CD4-positive, alpha-beta T cell (primary cell): ENCODE results near the gene FJX1. TPM values are rescaled to one million over a fixed set of nuclear protein-coding genes. Genes with fewer than 3 reads are reported as not detected.
"Not testable (repeated sequence)": the region's sequence is repeated elsewhere in the genome, so short reads cannot be mapped to it uniquely, and the experiment has no call there.

Experiments used
- ATAC-seq: fragments of 200-7000 bp; cut with Tn5 transposase; one replicate; pipeline ENCODE4 v1.10.0; 2022; ENCODE audit warnings: mild to moderate bottlenecking; ENCODE audit not compliant: poor library complexity
- CTCF ChIA-PET: fragments of 350-600 bp; sonication (Branson Sonifier 250); formaldehyde crosslinking; loops from one replicate; lab custom pipeline; 2021; ENCODE audit warnings: antibody characterized with exemption, inconsistent platforms; lab: Charles Lee
- POLR2A ChIA-PET: fragments of 350-600 bp; sonication (Branson Sonifier 250); formaldehyde crosslinking; loops from one replicate; lab custom pipeline; 2021; ENCODE audit warnings: antibody characterized with exemption, inconsistent platforms; lab: Charles Lee
- DNase-seq, 14 experiments: peaks; one replicate each; pipeline ENCODE4 v3.0.0-alpha.2; 2013 to 2020; ENCODE audit warnings: mixed read lengths in 2 of 14
- H3K27ac ChIP-seq, 2 donors: one replicate each; pipeline versions ENCODE4 v1.5.1 to v1.7.0; 2013; ENCODE audit warnings: low read length in 2 of 2, low read depth in 1 of 2, mild to moderate bottlenecking in 1 of 2
- H3K27me3 ChIP-seq, 2 experiments: 1 replicate in 1 of 2; 2 replicates in 1 of 2; pipeline versions ENCODE4 v1.6.1 to v1.7.0; 2013; ENCODE audit warnings: low read length in 2 of 2, control low read depth in 1 of 2, mild to moderate bottlenecking in 1 of 2, moderate library complexity in 1 of 2; ENCODE audit not compliant: insufficient read depth in 2 of 2, control insufficient read depth in 1 of 2
- H3K36me3 ChIP-seq: one replicate; pipeline ENCODE4 v1.6.1; 2013; ENCODE audit warnings: low read length, control low read depth; ENCODE audit not compliant: insufficient read depth
- H3K4me1 ChIP-seq: one replicate; pipeline ENCODE4 v1.6.1; 2013; ENCODE audit warnings: low read length, control low read depth; ENCODE audit not compliant: insufficient read depth
- H3K4me3 ChIP-seq: one replicate; pipeline ENCODE4 v1.5.1; 2013; ENCODE audit warnings: mild to moderate bottlenecking, low read length, moderate library complexity
- H3K9me3 ChIP-seq, 2 experiments: 1 replicate in 1 of 2; 2 replicates in 1 of 2; pipeline versions ENCODE4 v1.6.1 to v1.7.0; 2013; ENCODE audit warnings: low read length in 2 of 2, mild to moderate bottlenecking in 2 of 2, control low read depth in 1 of 2, moderate library complexity in 1 of 2; ENCODE audit not compliant: control insufficient read depth in 1 of 2, insufficient read depth in 1 of 2
- H3K27ac Mint-ChIP-seq: one replicate; pipeline ENCODE4 v1.8.0; 2020; ENCODE audit warnings: mixed read lengths
- H3K27me3 Mint-ChIP-seq: one replicate; pipeline ENCODE4 v1.8.0; 2021; ENCODE audit warnings: mixed read lengths
- H3K36me3 Mint-ChIP-seq: one replicate; pipeline ENCODE4 v1.8.0; 2021; ENCODE audit warnings: low read depth, mixed read lengths
- H3K4me1 Mint-ChIP-seq: one replicate; pipeline ENCODE4 v1.8.0; 2021; ENCODE audit warnings: low read depth, mixed read lengths
- H3K4me3 Mint-ChIP-seq: one replicate; pipeline ENCODE4 v1.8.0; 2020; ENCODE audit warnings: mild to moderate bottlenecking, mixed read lengths
- H3K9me3 Mint-ChIP-seq: one replicate; pipeline ENCODE4 v1.8.0; 2020; ENCODE audit warnings: mixed read lengths
- intact Hi-C, 2 experiments: fragments of 100-400 bp; cut with DNase I in 1 of 2; cut with micrococcal nuclease in 1 of 2; formaldehyde crosslinking; loops; one replicate each; pipeline versions ENCODE4 v1.15.1 to v1.9.0; 2023 to 2025; cut with DNase I, micrococcal nuclease
- total RNA-seq, 174 experiments: library from RNA in 2 of 174; stranded (reverse) in 2 of 174; gene quantifications; one replicate each; pipeline ENCODE4 v1.2.3 and lab custom pipeline; 2021 to 2026
- TF ChIP-seq, protein P1 (sequence below): fragments of 200-600 bp; IDR thresholded peaks from one replicate; pipeline ENCODE4 v1.8.0; 2022; ENCODE audit warnings: antibody characterized with exemption, mild to moderate bottlenecking

FJX1 gene
- total RNA-seq, 2 experiments from 2014 or later: not detected

DNA sequence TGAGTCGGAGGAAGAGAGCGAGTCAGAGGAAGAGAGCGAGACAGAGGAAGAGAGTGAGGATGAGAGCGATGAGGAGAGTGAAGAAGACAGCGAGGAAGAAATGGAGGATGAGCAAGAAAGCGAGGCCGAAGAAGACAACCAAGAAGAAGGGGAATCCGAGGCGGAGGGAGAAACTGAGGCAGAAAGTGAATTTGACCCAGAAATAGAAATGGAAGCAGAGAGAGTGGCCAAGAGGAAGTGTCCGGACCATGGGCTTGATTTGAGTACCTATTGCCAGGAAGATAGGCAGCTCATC is 45.1 kb downstream of the FJX1 start:
- POLR2A ChIA-PET: no interaction called here

DNA sequence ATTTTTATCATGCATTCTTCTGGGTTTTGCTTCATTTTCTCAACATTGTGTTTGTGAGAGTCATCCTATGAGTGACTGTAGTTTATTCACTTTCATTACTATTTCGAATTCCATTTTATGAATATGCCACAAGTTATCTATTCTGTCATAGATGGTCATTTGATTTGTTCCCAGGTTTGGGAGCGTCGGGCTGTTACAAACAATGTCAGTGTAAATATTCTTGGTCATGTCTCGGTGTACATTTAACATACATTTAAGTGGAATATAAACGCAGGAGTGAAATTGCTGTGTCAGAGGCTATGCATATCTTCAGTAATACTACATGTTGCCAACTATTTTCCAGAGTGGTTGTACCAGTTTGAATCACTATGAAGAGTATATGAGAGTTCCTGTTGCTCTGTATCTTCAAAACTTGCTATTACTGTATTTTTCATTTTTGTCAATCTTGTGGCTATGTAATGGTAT is 46.7 kb downstream of the FJX1 start:
- Histone ChIP-seq H3K9me3 (peaks cover 10 to 27% of the 10 kb centered on the region in 2 experiments), H3K4me3 (no peak overlapping the region), H3K4me1 (peaks cover 27% of the 10 kb centered on the region), H3K27ac (no peak overlapping the region), H3K36me3 (no peaks in the 10 kb centered on the region), H3K27me3 (no peaks in the 10 kb centered on the region)
- no peaks in the 10 kb centered on the region for H3K27me3 Mint-ChIP-seq
- H3K4me3 Mint-ChIP-seq: peak overlapping the region; percentile 90
- TF ChIP-seq, protein P1, sequence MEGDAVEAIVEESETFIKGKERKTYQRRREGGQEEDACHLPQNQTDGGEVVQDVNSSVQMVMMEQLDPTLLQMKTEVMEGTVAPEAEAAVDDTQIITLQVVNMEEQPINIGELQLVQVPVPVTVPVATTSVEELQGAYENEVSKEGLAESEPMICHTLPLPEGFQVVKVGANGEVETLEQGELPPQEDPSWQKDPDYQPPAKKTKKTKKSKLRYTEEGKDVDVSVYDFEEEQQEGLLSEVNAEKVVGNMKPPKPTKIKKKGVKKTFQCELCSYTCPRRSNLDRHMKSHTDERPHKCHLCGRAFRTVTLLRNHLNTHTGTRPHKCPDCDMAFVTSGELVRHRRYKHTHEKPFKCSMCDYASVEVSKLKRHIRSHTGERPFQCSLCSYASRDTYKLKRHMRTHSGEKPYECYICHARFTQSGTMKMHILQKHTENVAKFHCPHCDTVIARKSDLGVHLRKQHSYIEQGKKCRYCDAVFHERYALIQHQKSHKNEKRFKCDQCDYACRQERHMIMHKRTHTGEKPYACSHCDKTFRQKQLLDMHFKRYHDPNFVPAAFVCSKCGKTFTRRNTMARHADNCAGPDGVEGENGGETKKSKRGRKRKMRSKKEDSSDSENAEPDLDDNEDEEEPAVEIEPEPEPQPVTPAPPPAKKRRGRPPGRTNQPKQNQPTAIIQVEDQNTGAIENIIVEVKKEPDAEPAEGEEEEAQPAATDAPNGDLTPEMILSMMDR: no peak
- no peak for ATAC-seq
- intact Hi-C loops: loop anchor here (5.0 to 10.0 kb wide), 5 partner anchors 620 to 1960 kb away; partner anchors contain the start of genes APIP (in 1 of the 2), C11orf91 (in 1 of the 2), CAT (in 1 of the 2) and PDHX (in 1 of the 2)
- peaks cover 24% of the 10 kb centered on the region for H3K9me3 Mint-ChIP-seq
- peak overlapping the region; percentile 90 for H3K27ac Mint-ChIP-seq
- CTCF ChIA-PET: no interaction called here
- peaks cover 70% of the 10 kb centered on the region for H3K36me3 Mint-ChIP-seq
- POLR2A ChIA-PET: no interaction called here
- peaks cover 69% of the 10 kb centered on the region for H3K4me1 Mint-ChIP-seq
- no peak for DNase-seq

More for the DNA sequence above, 45.1 kb downstream of the FJX1 start:
- H3K36me3 Mint-ChIP-seq: peaks cover 59% of the 10 kb centered on the region
- DNase-seq (no peak), ATAC-seq (no peak)
- CTCF ChIA-PET: no interaction called here
- peaks cover 58% of the 10 kb centered on the region for H3K4me1 Mint-ChIP-seq
- H3K4me1 ChIP-seq: peaks cover 25% of the 10 kb centered on the region
- TF ChIP-seq, protein P1: no peak
- intact Hi-C loops: loop anchor here (2.0 to 10.0 kb wide), 6 partner anchors 619 to 1959 kb away; partner anchors contain the start of genes APIP (in 1 of the 2), C11orf91 (in 1 of the 2), CAT (in 1 of the 2) and PDHX (in 1 of the 2)
- peak overlapping the region; percentile 76 to 80 for H3K27ac ChIP-seq
- no peaks in the 10 kb centered on the region for H3K27me3 ChIP-seq
- no peaks in the 10 kb centered on the region for H3K36me3 ChIP-seq
- H3K4me3 Mint-ChIP-seq: peak overlapping the region; percentile 90
- peak overlapping the region; percentile 91 for H3K4me3 ChIP-seq
- peak overlapping the region; percentile 90 for H3K27ac Mint-ChIP-seq
- H3K9me3 ChIP-seq: peaks cover 10 to 27% of the 10 kb centered on the region in 2 experiments
- H3K9me3 Mint-ChIP-seq: peaks cover 23% of the 10 kb centered on the region
- H3K27me3 Mint-ChIP-seq: peaks cover 3% of the 10 kb centered on the region

DNA sequence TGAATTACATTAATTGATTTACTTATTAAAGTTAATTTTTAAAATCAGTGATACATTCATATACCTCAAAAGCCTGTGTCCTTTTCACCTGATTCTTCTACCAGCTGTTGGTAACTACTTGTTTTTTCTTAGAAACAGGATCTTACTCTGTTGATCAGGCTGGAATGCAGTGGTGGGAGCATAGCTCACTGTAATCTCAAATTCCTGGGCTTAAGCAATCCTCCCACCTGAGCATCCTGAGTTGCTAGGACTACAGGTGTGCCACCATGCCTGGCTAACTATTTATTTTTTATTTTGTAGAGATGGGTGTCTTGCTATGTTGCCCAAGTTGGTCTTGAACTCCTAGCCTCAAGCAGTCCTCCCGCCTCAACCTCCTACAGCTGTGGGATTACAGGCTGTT is 49.0 kb downstream of the FJX1 start:
- POLR2A ChIA-PET: no interaction called here
- Mint-ChIP-seq H3K4me1 (peaks cover 80% of the 10 kb centered on the region), H3K4me3 (no peak overlapping the region), H3K27me3 (no peaks in the 10 kb centered on the region), H3K9me3 (peaks cover 25% of the 10 kb centered on the region), H3K27ac (no peak overlapping the region), H3K36me3 (peaks cover 81% of the 10 kb centered on the region)
- intact Hi-C loops: loop anchor here (10.0 kb wide), 3 partner anchors 622 to 1962 kb away; partner anchors contain the start of genes C11orf91 (in 1 of the 2) and CAT (in 1 of the 2)
- Histone ChIP-seq H3K27me3 (no peaks in the 10 kb centered on the region), H3K9me3 (peaks cover 10 to 27% of the 10 kb centered on the region in 2 experiments), H3K4me1 (peaks cover 20% of the 10 kb centered on the region), H3K36me3 (no peaks in the 10 kb centered on the region), H3K27ac (no peak overlapping the region), H3K4me3 (no peak overlapping the region)
- DNase-seq (no peak), ATAC-seq (no peak)
- CTCF ChIA-PET: no interaction called here
- TF ChIP-seq, protein P1: no peak

DNA sequence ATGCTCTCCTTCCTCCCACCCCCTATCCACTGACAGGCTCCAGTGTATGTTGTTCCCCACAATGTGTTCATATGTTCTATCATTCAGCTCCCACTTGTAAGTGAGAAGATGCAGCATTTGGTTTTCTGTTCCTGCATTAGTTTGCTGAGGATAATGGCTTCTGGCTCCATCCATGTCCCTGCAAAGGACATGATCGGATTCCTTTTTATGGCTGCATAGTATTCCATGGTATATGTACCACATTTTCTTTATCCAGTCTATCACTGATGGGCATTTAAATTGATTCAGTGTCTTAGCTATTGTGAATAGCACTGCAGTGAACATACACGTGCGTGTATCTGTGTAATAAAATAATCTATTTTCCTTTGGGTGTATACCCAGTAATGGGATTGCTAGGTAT is 50.1 kb downstream of the FJX1 start:
- H3K27ac ChIP-seq, DNase-seq, POLR2A ChIA-PET, ATAC-seq, H3K27ac Mint-ChIP-seq, H3K27me3 Mint-ChIP-seq, H3K4me3 ChIP-seq, H3K27me3 ChIP-seq, H3K36me3 ChIP-seq, CTCF ChIA-PET: not testable (repeated sequence)
- Mint-ChIP-seq H3K4me1 (peaks cover 83% of the 10 kb centered on the region), H3K4me3 (peak overlapping the region; percentile 32), H3K36me3 (peaks cover 76% of the 10 kb centered on the region), H3K9me3 (peaks cover 22% of the 10 kb centered on the region)
- intact Hi-C loops: loop anchor here (10.0 kb wide), 3 partner anchors 624 to 1964 kb away; partner anchors contain the start of genes C11orf91 (in 1 of the 2) and CAT (in 1 of the 2)
- peaks cover 13% of the 10 kb centered on the region for H3K4me1 ChIP-seq
- H3K9me3 ChIP-seq: peaks cover 4 to 27% of the 10 kb centered on the region in 2 experiments
